GM19035 (cell line): Measurements from ENCODE around the gene EGR1.

ENCODE experiments used
- ATAC-seq: cut with Tn5 transposase; IDR thresholded peaks from one replicate; pipeline ENCODE4 v1.9.1; 2021; ENCODE audit not compliant: unreplicated experiment

The EGR1 gene

GRCh38 chr5:138452720-138453119 is 12.6 kb upstream of the EGR1 start:
- ATAC-seq, result no peak

DNA sequence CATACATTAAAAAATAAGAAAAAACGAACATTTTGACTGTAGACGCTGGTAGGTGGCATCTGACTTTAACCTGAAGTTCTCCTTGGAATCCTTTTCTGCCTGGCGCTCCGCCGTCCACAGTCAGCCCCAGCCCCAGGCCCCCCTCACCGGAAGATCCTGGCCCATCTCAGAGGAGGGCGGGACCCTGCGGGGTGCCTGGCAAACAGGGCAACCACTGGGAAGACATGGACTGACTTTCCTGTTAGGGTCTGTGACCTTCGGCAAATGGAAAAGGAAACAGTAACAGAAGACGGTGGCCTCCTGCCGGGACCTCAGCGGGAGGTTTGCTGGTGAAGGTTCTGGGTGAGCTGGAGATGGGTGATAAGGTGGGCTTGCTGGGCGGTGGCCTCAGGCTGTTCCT is 11.7 kb upstream of the EGR1 start:
- ATAC-seq, result no peak

- ATAC-seq, result no peak
Measured at GRCh38 chr5:138454121-138454520, 11.2 kb upstream of the EGR1 start.

- ATAC-seq, result no peak
Measured at GRCh38 chr5:138455232-138455930, 9.9 kb upstream of the EGR1 start.

DNA sequence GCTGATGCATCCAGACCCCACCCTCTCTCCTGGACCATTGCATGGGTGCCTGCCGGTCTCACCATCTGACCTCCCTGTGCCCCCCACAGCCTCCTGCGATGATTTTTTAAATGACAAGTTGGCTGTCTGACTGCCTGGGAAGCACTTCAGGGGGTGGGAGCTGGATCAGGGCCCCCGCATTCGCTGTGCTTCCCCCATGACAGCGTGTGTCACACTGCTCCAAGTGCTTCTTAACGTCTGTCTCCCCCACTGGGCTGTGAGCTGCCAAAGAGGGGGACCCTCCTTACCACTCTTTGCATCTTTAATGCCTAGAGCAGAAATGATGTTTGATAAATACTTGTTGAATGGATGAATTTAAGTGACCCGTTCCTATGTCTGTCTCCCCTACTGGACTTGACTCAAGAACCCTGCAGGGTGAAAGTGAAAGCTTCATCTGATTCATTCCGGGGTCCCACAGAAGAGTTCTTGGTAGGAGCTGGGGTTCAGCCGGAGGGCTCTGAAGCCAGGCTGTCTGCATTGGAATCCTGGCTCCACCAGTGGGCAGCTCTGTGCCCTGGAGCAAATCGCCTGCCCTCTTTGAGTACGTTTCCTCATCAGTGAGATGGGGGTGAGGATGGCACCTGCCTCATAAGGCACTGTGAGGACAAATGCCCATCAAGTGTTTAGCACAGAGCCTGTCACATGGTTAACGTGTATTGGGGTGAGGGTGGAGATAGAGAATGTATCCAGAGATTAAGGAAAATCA is 7.6 kb upstream of the EGR1 start:
- ATAC-seq, result no peak

DNA sequence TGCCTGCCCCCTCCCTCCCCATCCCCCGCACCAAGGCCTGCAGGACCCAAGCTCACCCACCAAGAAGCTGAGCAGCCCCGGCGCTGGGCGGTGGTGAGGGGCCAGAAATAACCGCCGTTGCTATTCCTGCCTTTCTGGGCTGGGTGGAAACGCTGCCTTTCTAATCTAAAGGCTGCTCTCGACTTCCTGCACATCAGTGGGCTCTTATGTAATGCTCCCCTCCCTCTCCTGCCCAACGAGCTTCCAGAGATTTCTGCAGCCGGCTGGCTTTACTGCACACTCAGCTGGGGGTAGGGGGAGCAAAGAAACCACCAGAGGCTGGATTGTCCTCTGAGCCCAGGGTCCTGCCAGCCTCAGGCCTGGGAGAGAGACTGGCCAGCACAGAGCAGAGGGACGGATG is 6.9 kb upstream of the EGR1 start:
- no peak for ATAC-seq

DNA sequence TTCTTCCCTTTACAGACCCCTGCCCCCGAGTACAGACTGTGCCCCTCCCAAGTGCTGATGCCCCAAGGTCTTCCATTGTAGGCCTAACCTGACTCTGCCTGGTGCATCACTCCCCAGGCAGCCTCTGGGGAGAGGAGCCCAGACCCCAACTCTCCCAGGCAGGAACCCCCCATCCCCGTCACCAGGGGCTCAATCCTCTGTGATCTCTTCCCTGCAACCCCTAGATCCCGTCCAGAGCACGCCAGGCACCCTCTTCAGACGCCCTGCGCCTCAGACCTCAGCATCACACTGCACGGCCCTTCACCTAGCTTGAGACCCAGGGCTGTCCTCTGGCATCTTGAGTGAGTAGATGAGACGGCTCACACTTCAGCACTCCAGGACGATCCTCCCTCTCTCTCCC is 6.4 kb upstream of the EGR1 start:
- ATAC-seq, result no peak

DNA sequence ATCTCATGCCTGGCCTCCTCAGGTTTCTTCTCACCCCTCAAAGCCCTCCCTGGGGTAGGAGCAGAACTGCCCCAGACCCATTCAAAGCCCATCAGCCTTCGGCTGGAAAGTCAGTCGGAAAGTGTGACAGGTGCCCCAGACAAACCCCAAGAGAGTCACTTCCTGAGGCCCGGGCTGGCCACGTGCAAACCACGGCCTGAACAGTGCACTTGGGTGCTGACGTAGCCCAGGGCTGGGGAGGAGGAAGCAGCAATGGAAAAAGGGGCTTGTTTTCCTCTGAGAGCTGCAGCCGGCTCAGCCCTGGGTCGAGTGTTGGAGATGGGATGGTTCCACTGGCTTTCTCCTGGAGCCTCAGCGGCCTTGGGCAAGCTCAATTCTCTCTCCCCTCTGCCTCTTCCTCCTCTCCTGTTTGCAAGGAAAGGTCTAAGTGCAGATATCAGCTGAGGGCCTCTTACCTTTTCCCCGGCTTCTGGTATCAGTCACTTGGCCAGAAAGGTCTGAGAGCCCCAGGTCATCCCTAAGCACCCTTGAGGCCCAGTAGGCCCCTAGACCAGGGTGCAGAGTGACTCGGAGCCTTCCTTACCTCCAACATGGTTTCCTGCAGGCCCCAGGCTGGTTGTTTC is 5.9 kb upstream of the EGR1 start:
- no peak for ATAC-seq

GRCh38 chr5:138460032-138460693 is 5.1 kb upstream of the EGR1 start:
- no peak for ATAC-seq

GRCh38 chr5:138461343-138462125 is 3.7 kb upstream of the EGR1 start:
- ATAC-seq, result no peak

GRCh38 chr5:138463419-138464007 is 1.8 kb upstream of the EGR1 start:
- no peak for ATAC-seq

DNA sequence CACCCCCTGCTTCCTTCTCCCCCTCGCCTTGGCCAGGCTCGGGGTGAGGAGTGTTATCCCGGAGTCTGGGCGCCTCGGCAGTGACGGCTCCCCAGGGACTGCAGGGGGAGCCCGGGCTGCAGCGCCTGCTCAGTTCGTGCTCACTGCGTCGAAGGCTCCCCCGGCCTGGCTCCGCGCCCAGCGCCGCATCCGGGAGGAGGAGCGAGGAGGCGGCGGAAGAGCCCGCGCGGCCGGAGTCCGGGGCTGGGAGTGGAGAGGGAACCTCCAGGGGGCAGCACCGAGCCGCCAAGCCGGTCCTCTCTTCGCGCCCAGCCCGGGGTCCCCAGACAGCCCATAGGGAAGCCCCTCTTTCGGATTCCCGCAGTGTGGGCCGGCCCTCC is 1.3 kb upstream of the EGR1 start:
- ATAC-seq, result peak; percentile 47

DNA sequence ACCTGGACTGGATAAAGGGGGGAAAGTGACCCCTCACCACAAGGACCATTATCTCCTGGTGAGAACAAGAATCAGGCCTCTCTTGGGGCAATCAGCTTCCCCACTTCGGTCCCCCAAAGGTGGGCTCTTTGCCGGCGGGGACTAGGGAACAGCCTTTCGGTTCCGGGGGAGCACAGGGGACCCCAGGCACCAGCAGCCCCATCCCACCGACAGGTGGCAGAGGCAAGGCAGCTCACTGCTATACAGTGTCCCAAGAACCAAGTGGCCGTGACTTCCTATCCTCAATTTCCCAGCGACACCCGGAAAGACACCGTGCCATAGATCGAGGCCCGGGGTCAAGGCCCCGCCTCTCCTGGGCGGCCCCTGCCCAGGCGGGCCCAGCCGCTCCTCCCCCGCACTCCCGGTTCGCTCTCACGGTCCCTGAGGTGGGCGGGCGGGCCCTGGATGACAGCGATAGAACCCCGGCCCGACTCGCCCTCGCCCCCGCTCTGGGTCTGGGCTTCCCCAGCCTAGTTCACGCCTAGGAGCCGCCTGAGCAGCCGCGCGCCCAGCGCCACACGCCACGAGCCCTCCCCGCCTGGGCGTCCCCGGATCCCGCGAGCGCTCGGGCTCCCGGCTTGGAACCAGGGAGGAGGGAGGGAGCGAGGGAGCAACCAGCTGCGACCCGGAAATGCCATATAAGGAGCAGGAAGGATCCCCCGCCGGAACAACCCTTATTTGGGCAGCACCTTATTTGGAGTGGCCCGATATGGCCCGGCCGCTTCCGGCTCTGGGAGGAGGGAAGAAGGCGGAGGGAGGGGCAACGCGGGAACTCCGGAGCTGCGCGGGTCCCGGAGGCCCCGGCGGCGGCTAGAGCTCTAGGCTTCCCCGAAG is 655 bp upstream of the EGR1 start:
- ATAC-seq, result peak; percentile 75

- no peak for ATAC-seq
Measured at GRCh38 chr5:138466125-138466899, 1.0 kb downstream of the EGR1 start.

GRCh38 chr5:138466900-138467710 is 1.8 kb downstream of the EGR1 start:
- ATAC-seq, result no peak

GRCh38 chr5:138467711-138468132 is 2.4 kb downstream of the EGR1 start:
- no peak for ATAC-seq

DNA sequence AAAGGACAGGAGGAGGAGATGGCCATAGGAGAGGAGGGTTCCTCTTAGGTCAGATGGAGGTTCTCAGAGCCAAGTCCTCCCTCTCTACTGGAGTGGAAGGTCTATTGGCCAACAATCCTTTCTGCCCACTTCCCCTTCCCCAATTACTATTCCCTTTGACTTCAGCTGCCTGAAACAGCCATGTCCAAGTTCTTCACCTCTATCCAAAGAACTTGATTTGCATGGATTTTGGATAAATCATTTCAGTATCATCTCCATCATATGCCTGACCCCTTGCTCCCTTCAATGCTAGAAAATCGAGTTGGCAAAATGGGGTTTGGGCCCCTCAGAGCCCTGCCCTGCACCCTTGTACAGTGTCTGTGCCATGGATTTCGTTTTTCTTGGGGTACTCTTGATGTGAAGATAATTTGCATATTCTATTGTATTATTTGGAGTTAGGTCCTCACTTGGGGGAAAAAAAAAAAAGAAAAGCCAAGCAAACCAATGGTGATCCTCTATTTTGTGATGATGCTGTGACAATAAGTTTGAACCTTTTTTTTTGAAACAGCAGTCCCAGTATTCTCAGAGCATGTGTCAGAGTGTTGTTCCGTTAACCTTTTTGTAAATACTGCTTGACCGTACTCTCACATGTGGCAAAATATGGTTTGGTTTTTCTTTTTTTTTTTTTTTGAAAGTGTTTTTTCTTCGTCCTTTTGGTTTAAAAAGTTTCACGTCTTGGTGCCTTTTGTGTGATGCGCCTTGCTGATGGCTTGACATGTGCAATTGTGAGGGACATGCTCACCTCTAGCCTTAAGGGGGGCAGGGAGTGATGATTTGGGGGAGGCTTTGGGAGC is 3.1 kb downstream of the EGR1 start:
- no peak for ATAC-seq
